Kidney glomerular epithelial cell (primary cell): ENCODE results near the gene TNFRSF17.
"Not testable (repeated sequence)": the region's sequence is repeated elsewhere in the genome, so short reads cannot be mapped to it uniquely, and the experiment has no call there.

Experiments
- DNase-seq: peaks from one replicate; lab custom pipeline; 2025; lab: John Stamatoyannopoulos, UW

The TNFRSF17 gene

DNA sequence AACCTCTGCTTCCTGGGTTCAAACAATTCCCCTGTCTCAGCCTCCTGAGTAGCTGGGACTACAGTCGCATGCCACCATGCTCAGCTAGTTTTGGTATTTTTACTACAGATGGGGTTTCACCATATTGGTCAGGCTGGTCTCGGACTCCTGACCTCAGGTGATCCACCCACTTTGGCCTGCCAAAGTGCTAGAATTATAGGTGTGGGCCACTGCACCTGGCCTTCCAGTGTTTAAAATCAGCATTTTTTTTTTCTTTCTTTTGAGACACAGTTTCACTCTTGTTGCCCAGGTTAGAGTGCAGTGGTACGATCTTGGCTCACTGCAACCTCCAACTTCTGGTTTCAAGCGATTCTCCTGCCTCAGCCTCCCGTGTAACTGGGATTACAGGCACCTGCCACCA, 5.3 kb downstream of the TNFRSF17 start:
- not testable (repeated sequence) for DNase-seq

DNA sequence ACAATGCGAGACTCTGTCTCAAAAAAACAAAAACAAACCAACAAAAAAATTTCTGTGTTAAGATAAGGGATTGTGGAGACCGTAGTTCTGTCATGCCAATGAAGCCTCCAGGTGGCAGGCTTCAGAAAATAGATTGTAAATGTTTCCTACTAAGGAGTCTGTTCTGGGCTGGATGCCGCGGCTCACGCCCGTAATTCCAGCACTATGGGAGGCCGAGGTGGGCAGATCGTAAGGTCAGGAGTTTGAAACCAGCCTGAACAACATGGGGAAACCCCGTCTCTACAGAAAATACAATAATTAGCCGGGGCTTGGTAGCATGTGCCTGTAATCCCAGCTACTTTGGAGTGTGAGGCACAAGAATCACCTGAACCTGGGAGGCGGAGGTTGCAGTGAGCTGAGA, 7.1 kb downstream of the TNFRSF17 start:
- no peak for DNase-seq

GRCh38 chr16:11973070-11973469, 8.1 kb downstream of the TNFRSF17 start:
- DNase-seq = no peak

DNA sequence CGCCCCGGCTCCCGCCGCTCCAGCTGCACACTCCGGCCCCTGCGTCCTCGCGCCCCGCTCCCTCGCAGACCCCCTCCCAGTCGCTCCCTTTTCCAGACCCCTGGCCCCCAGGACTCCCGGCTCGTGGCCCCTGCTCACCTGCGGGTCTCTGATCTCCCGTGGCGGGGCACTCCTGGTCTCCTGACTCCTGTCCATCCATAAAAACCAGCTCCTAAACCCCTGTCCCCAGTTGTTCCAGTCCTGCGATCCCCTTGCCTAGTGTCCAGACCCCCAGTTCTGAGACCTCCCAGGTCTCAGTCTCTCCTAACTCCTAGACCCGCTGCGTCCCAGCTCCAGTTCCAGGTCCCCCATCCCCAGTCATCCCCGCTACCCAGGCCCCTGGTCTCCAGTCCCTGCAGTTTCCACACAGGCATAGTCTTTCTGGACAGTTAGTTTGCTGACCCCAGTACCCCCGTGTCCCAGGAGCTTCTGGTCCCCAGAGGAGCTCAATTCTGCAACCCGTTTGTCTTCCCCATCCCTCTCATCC, 11.9 kb downstream of the TNFRSF17 start:
- no peak for DNase-seq

GRCh38 chr16:11977376-11978041, 12.5 kb downstream of the TNFRSF17 start:
- DNase-seq = peak; percentile 32

GRCh38 chr16:11978080-11978479, 13.1 kb downstream of the TNFRSF17 start:
- DNase-seq = no peak

DNA sequence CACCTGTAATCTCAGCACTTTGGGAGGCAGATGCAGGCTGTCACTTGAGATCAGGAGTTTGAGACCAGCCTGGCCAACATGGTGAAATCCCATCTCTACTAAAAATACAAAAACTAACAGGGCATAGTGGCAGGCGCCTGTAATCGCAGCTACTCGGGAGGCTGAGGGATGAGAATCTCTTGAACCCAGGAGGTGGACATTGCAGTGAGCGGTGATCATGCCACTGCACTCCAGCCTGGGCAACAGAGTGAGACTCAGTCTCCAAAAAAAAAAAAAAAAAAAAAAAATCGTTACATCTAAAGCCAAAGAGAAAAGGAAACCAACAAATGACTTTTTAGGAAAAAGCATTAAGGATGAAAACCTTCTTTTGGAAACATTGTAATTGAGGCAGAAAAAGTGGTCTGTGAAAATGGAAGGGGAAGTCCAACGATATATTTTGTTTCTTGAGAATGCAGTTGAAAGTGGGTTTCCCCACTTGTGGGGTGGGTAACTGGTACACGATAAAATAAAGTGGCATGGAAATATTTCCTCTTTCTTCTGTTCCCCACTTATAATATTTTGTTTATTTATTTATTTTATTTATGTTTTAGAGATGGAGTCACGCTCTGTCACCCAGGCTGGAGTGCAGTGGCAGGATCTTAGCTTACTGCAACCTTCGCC, 14.1 kb downstream of the TNFRSF17 start:
- no peak for DNase-seq

GRCh38 chr16:11980136-11980844, 15.3 kb downstream of the TNFRSF17 start:
- no peak for DNase-seq

DNA sequence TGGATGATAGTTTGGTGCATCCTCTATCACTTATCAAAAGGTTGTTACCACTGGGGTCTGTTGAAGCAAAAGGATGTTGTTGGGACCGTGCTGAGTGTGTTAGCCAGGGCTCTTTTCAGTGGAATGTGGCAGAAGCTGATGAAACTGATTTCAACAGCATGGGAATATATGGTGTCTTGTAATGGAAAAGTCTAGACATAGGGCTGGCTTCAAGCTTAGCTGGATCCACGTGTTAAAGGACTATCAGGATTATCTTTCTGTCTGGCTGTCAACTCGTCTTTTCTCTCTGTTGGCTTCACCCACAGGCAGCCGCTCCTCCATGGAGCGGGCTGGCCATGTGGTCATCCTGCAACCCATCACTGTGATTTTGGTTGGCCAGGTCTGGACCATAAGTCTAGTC, 20.2 kb downstream of the TNFRSF17 start:
- DNase-seq = no peak

DNA sequence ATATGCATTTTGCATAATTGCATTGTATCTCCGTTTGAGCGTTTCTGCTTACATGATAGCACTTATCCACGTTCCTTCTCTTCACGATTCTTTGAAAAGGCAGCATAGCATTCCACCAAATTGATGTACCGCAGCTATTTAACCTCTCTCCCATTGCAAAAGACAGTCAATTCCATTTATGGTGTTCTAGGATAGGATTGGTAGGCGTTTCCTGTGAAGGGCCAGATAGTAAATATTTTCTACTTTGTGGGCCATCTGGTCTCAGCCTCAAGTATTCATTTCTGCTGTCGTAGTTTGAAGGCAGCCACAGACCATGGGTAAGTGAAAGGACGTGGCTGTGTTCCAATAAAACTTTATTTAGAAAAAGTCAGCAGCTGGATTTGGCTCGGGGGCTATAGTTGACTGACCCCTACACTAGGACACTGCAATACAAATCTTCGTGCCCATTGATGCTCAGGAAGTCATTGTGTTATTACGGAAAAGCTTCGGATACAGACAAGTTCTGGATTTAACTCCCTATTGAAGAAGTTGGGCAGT, 21.6 kb downstream of the TNFRSF17 start:
- DNase-seq = no peak

GRCh38 chr16:11988258-11988978, 23.4 kb downstream of the TNFRSF17 start:
- DNase-seq = no peak

DNA sequence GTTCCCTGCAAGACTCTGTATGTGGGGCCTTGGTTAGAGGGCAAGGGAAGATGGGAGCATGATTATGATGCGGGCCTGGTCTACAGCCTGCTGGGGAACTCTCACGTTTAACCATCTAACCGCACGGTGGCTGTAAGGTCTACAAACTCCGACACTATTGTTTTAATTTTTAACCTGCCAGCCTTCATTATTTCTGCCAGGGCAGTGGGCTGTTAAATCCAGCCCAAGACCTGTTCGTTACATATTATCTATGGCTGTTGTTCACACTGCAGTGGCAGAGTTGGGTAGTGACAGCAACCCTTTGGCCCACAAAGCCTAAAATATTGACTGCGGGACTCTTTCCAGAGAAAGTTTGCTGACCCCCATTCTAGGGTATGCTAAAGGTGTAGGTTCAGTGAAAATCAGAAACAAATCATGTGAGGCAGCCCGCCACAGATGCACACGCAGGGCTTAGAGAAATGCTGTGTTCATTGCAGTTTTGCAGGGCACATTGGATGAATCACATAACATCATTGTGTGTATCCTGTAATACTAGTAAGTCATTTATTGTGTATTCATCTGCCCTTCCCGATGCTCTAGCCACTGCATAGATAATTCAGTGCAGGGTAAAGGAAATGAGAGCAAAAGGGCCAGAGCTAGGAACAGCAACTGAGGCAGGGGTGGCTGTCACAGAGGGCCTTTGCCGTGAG, 25.8 kb downstream of the TNFRSF17 start:
- peak; percentile 75 for DNase-seq

GRCh38 chr16:11992008-11992584, 27.1 kb downstream of the TNFRSF17 start:
- DNase-seq = no peak

DNA sequence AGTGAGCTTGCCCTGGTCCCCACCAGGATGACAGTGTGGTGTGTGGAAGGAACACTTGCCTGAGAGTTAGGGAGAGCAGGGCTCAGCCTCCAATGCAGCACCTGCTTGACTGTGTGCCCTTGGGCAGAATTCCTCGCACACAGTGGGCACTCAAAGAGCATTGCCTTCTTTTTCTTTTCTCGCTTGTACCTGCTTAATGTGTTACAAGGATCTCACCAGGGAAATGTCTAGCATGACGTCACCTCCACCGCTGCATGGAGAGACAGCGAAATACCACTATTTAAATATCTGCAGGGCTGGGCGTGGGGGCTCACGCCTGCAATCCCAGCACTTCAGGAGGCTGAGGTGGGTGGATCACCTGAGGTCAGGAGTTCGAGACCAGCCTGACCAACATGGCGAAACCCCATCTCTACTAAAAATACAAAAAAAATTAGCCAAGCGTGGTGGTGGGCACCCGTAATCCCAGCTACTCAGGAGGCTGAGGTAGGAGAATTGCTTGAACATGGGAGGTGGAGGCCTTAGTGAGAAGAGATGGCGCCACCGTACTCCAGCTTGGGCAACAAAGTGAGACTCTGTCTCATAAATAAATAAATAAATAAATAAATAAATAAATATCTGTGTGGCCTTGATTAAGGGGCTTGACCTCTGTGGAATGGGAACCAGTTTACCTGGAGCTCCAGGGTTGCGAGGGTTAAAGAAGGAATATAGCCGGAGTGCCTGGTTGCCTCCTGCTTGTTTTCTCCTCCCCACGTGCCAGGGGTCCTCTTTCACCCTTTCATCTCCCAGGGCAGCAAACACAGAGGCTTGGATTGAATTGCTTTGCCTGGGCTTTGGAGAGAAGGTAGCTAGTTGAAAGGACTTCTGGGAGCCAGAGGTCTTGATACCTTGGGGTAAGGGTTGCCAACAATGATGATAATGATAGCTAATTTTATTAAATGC, 27.8 kb downstream of the TNFRSF17 start:
- no peak for DNase-seq

GRCh38 chr16:11994143-11995119, 29.4 kb downstream of the TNFRSF17 start:
- no peak for DNase-seq

DNA sequence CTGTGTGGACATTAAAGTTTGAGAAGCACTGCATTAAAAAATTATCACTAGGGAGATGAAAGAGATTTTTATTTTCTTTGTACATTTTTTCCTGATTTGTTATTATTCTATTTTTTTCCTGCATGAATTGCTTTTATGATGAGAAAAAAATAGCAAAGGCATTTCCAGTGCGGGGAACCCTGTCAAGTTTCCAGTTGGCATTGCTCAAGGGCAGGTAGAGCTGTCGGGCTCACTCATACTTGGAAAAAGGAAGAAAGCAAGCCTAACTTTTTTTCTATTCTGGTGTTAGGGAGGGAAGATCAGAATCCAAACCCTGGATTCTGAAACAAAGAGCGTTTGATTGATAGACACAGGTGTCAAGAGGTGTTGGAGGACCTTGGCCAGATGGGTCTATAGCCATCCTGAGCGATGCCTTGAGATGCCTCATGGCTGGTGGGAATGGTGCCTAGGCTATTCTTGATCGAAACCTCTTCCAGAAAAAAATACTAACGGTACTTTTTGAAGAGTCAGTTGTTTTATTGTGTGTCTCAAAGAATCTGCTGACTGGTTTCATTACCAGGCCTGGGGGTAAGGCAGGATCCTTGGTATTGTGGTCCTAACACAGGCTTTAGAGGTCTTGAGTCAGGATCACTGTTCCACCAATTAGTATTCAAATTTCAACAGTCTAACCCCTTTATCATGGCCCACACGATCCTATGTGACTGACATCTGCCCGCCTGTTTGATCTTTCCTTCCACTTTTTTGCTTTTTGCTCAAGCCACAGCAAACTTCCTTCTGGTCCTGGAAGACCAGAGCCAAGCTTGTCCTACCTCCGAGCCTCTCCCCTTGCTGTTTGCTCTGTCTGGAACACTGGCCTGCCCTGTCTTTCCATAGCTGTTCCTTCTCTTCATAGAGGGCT, 31.7 kb downstream of the TNFRSF17 start:
- no peak for DNase-seq

DNA sequence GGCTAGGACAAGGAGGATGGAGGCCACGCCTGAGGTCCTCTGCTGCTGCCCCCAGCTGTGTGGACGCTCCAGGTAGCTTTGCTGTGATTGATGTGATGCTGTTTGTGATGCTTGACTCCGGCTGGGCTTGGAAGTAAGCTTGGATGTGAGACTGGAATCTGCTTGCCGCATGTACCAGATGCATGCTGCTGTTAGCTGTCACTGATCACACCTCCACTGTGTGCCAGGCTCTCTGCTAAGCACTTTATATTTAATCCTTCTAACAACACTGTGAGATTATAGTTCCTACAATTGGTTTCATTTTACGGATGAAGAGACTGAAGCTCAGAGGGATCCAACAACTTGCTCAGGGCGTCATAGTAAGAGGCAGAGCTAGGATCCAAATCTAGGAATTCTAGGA, 35.0 kb downstream of the TNFRSF17 start:
- no peak for DNase-seq
